GM21360 (cell line): ENCODE measurements around the gene TSPAN33.
"Not testable (repeated sequence)": the region's sequence is repeated elsewhere in the genome, so short reads cannot be mapped to it uniquely, and the experiment has no call there.

ENCODE experiments used
- ATAC-seq: cut with Tn5 transposase; IDR thresholded peaks from one replicate; pipeline ENCODE4 v1.9.1; 2021; ENCODE audit warnings: mild to moderate bottlenecking, moderate library complexity; ENCODE audit not compliant: unreplicated experiment

Gene TSPAN33

GRCh38 chr7:129169686-129170440 is 25.4 kb downstream of the TSPAN33 start:
- ATAC-seq: peak; percentile 73

- no peak for ATAC-seq
Measured at GRCh38 chr7:129170441-129171021, 26.0 kb downstream of the TSPAN33 start.

DNA sequence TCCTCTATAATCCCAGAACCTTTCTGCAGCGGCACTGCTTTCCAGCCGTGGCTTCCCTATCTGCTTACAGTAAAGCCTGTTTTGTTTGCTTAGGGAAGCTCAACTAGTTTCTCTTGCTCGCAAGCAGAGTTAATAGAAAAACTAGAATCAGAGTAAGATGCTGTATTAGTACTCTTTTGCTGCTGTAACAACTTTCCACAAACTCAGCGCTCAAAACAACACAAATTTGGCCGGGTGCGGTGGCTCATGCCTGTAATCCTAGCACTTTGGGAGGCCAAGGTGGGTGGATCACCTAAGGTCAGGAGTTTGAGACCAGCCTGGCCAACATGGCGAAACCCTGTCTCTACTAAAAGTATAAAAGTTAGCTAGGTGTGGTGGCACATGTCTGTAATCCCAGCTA is 29.4 kb downstream of the TSPAN33 start:
- not testable (repeated sequence) for ATAC-seq

DNA sequence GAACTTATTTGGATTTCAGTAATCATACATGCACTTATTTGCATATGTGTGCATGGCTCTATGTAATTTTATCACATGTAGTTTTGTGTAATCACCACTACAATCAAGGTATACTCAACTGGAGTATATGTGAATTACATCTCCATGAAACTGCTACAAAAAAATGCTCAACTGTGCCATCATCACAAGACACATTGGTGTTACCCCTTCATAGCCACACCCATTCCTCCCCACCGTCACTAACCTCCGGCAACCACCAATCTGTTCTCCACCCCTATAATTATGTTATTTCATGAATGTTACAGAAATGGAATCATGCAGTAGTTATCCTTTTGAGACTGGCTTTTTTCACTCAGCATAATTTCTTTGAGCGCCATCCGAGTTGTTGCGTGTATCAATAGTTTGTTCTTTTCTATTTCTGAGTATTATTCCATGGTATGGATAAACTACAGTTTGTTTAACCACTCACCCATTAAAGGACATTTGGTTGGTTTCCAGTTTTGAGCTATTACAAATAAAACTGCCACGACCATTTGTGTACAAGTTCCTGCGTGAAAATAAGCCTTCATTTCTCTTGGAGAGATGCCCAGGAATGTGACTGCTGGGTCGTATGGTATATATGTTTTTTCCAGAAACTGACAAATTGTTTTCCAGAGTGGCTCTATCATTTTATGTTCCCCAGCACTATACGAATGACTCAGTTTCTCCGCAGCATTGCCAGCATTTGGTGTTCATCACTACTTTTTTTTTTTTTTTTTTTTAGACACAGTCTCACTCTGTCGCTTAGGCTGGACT is 32.6 kb downstream of the TSPAN33 start:
- ATAC-seq: no peak

GRCh38 chr7:129184981-129185670 is 40.6 kb downstream of the TSPAN33 start:
- ATAC-seq: no peak

- no peak for ATAC-seq
Measured at GRCh38 chr7:129186749-129187260, 42.3 kb downstream of the TSPAN33 start.

DNA sequence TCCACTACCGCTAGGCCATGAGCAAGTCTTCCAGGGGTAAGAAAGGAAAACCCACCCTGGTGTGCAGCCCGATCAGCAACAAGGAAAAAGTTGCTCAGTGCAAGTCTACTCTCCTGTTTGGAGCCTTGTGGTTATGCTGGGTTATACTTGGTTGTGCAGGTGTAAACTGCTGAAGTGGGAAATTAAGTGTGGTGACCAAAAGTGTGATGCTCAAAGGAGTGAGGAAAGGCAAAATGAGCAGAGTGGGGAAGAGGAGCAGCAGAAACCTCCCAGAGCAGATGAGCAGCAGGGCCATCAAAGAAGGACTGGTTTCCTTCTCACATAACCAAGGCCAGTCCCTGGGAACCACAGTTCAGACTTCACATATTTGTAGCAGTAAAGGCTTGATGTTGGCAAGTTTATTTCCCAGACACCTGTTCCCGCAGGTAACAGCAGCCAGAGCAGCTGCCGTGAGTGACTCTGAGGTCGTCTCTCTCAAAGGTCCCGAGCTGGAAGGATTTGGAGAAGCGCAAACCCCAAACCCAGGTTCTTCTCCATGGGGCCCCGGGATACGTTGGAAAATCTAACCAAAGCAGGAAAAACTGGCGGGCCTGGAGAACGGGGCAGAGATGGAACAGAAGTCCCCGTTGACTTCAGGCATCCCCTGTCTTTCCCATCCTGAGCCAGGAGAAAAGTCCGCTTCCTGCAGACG is 43.3 kb downstream of the TSPAN33 start:
- no peak for ATAC-seq

- ATAC-seq: no peak
Measured at GRCh38 chr7:129188372-129188891, 43.9 kb downstream of the TSPAN33 start, which contains the start of gene SMO. SMO (plus strand) TSS chr7:129188633; CDS start chr7:129189152, 519 bp downstream.

GRCh38 chr7:129188892-129189660 is 44.6 kb downstream of the TSPAN33 start:
- ATAC-seq: no peak

GRCh38 chr7:129189661-129190310 is 45.3 kb downstream of the TSPAN33 start:
- ATAC-seq: no peak

- no peak for ATAC-seq
Measured at GRCh38 chr7:129191272-129191671, 46.8 kb downstream of the TSPAN33 start.

- no peak for ATAC-seq
Measured at GRCh38 chr7:129193892-129194291, 49.4 kb downstream of the TSPAN33 start.

DNA sequence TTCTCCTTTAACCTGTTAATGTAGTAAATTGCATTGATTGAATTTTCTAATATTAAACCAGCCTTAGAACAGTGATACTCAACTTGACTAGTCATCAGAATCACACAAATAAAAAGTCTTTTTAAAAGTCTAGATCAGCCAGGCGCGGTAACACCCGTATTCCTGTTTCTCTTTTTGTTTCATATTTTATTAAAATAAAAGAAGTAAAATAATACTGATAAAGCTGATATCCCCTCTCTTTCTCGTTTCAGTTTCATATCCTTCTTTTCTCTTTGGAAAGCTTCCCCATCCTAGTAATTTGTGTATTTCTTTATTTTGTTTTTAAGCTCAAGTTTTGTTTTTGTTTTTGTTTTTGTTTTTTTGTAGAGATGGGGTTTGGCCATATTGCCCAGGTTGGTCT is 53.3 kb downstream of the TSPAN33 start:
- ATAC-seq: no peak

DNA sequence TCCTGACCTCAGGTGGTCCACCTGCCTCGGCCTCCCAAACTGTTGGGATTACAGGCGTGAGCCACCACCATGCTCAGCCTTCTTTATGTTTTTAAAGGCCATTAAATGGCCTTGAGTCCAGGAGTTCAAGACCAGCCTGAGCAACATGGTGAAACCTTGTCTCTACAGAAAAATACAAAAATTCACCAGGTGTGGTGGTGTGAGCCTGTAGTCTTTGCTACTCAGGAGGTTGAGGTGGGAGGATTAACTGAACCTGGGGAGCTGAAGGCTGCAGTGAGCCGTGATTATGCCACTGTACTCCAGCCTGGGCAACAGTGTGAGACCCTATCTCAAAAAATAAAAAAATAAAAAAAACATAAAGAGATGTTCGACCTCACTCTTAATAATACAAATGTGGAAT is 54.9 kb downstream of the TSPAN33 start:
- no peak for ATAC-seq

DNA sequence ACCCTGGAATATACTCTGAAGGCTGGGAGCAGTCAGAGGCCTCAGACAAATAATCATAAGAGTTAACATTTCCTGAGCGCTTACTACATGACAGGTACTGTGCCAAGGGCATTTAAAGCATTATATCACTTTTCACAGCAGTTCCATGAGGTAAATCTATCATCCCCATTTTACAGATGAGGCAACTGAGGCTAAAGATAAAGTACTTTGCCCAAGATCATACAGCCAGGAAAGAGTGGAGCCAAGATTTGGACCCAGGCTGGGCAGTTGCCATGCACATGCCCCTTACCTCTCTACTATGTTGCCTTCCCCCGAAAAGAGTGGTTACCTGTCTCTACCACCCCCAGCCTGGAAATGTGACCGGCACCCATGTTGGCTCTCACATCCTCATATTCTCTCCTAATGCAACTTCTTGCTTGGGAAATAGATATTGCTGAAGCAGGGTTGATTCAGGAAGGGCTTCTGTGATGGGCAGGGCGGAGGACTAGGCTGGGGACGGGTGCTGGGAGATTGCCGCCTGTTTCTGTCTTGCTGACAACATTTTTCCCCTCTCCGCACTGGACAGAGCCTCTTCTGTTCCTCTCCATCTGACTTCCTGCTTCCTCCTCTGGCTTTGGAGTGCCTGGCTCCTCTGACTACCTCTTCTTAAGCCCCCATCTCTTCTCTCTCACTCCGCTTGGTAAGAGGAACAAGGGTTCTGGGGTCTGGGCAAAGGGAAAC is 57.7 kb downstream of the TSPAN33 start:
- ATAC-seq: no peak

DNA sequence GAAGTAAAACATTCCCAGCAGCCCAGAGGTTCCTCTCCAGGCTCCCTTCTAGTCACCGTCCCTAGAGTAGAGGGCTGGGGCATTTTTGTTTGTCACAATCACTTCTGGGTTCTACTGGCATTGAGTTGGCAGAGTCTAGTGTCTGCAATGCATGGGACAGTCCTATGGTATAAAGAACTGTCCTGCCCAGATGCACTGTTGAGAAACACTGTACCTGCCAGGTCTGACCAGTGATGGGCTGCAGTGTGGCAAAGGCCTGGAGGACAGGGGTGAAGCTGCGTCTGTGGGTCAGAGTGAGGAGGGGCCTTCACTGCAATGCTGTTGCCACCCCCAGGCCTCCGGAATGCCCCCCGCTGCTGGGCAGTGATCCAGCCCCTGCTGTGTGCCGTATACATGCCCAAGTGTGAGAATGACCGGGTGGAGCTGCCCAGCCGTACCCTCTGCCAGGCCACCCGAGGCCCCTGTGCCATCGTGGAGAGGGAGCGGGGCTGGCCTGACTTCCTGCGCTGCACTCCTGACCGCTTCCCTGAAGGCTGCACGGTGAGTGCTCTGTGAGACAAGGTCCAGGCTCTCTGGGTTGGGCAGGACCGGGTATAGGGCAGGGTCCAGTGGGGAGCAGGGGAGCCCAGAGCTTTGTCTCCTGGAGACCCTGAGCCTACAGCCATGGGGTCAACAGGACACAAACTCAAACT is 58.7 kb downstream of the TSPAN33 start:
- ATAC-seq: no peak

DNA sequence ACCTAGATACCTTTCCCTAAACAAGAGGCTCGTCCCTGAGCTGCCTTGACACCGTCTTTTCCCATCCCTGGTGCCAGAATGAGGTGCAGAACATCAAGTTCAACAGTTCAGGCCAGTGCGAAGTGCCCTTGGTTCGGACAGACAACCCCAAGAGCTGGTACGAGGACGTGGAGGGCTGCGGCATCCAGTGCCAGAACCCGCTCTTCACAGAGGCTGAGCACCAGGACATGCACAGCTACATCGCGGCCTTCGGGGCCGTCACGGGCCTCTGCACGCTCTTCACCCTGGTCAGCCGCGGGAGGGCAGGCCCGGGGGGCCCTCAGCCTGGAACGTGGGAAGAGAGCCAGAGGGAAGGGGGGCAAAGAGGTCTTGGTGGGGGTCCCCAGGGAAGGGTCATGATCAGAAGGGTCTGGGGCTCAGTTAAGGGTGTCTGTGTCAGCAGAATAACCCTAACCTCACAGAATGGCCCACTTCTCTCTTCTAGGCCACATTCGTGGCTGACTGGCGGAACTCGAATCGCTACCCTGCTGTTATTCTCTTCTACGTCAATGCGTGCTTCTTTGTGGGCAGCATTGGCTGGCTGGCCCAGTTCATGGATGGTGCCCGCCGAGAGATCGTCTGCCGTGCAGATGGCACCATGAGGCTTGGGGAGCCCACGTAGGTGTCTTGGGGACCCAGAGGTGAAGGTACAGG is 60.8 kb downstream of the TSPAN33 start:
- ATAC-seq: no peak
